Loucy (cell line): Measurements from ENCODE around the gene MOB1B.
"Not testable (repeated sequence)": the region's sequence is repeated elsewhere in the genome, so short reads cannot be mapped to it uniquely, and the experiment has no call there.

Source experiments
- H2AFZ ChIP-seq: fragments of 200-600 bp; sonication (generic); 2 replicates; pipeline ENCODE4 v1.6.0; 2016; ENCODE audit warnings: antibody characterized with exemption, mild to moderate bottlenecking, low read length, moderate library complexity
- H3F3A ChIP-seq: fragments of 200-600 bp; 2 replicates; pipeline ENCODE4 v1.6.0; 2016; ENCODE audit warnings: antibody characterized with exemption, low read depth, mild to moderate bottlenecking
- H3K27me3 ChIP-seq: fragments of 200-600 bp; sonication (generic); 2 replicates; pipeline ENCODE4 v1.6.1; 2014; ENCODE audit warnings: low read length, mild to moderate bottlenecking; ENCODE audit not compliant: insufficient read depth, poor library complexity, severe bottlenecking
- H3K36me3 ChIP-seq: fragments of 200-600 bp; sonication (generic); 2 replicates; pipeline ENCODE4 v1.6.1; 2016; ENCODE audit warnings: low read length; ENCODE audit not compliant: insufficient read depth
- H3K4me1 ChIP-seq: fragments of 200-600 bp; sonication (generic); 2 replicates; pipeline ENCODE4 v1.5.1; 2014; ENCODE audit warnings: low read length, mild to moderate bottlenecking; ENCODE audit not compliant: insufficient read depth, poor library complexity, severe bottlenecking
- H3K4me2 ChIP-seq: fragments of 200-600 bp; sonication (generic); 2 replicates; pipeline ENCODE4 v1.6.0; 2014; ENCODE audit warnings: antibody characterized with exemption, low read length, low read depth, mild to moderate bottlenecking; ENCODE audit not compliant: poor library complexity, severe bottlenecking
- H3K4me3 ChIP-seq: fragments of 200-600 bp; sonication (generic); 2 replicates; pipeline ENCODE4 v1.5.1; 2014; ENCODE audit warnings: low read length, mild to moderate bottlenecking, mixed read lengths; ENCODE audit not compliant: poor library complexity, severe bottlenecking
- H3K79me2 ChIP-seq: fragments of 200-600 bp; sonication (generic); 2 replicates; pipeline ENCODE4 v1.6.1; 2014; ENCODE audit warnings: low read length; ENCODE audit not compliant: insufficient read depth
- H3K9ac ChIP-seq: fragments of 200-600 bp; sonication (generic); 2 replicates; pipeline ENCODE4 v1.6.0; 2014; ENCODE audit warnings: mild to moderate bottlenecking, low read depth, low read length, moderate library complexity; ENCODE audit not compliant: poor library complexity, severe bottlenecking
- H3K9me2 ChIP-seq: fragments of 200-600 bp; sonication (generic); replicated peaks from 2 replicates; pipeline ENCODE4 v1.6.1; 2016; ENCODE audit warnings: low read depth, low read length, mixed read lengths
- H3K9me3 ChIP-seq: fragments of 200-600 bp; sonication (generic); 2 replicates; pipeline ENCODE4 v1.6.1; 2014; ENCODE audit warnings: mild to moderate bottlenecking, antibody characterized with exemption, low read length, low read depth; ENCODE audit not compliant: insufficient read depth
- H4K20me1 ChIP-seq: fragments of 200-600 bp; sonication (generic); 2 replicates; pipeline ENCODE4 v1.6.0; 2014; ENCODE audit warnings: antibody characterized with exemption, low read length, mild to moderate bottlenecking; ENCODE audit not compliant: insufficient read depth, poor library complexity, severe bottlenecking
- CTCF ChIP-seq: fragments of 200-600 bp; sonication (generic); conservative IDR thresholded peaks from 2 replicates; pipeline ENCODE4 v1.5.1; 2014; ENCODE audit warnings: mild to moderate bottlenecking, antibody characterized with exemption, low read length
- EZH2phosphoT487 ChIP-seq: fragments of 200-600 bp; IDR thresholded peaks from 2 replicates; pipeline ENCODE4 v1.6.1; 2018; ENCODE audit warnings: antibody characterized with exemption, mild to moderate bottlenecking, moderate library complexity, borderline replicate concordance

The MOB1B gene

DNA sequence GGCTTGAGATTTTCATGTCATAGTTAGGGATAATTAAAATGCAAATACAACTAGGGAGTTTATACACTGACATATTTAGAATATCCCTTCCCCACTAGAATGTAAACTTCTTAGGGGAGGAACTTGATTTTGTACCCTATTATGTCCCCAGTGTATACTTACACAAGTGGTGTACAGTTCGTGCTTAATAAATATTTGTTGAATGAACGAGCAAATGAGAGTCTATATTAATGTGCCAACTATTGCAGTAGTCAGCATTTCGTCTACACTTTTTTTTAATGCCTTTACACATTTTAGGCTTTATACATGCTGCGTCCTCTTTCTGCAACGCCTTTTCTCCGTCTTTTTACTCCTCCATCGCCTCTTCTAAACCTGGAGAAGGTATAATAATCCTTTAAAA is 8.4 kb upstream of the MOB1B start:
- H3K9ac ChIP-seq: no peak overlapping the region
- no peaks in the 10 kb centered on the region for H3K9me3 ChIP-seq
- H3K79me2 ChIP-seq: no peaks in the 10 kb centered on the region
- H2AFZ ChIP-seq: no peak overlapping the region
- H3K36me3 ChIP-seq: no peaks in the 10 kb centered on the region
- no peaks in the 10 kb centered on the region for H3F3A ChIP-seq
- H3K4me2 ChIP-seq: no peak overlapping the region
- H3K27me3 ChIP-seq: no peaks in the 10 kb centered on the region
- no peak overlapping the region for H3K4me3 ChIP-seq
- TF ChIP-seq EZH2phosphoT487: no peak
- no peak for TF ChIP-seq CTCF
- H3K4me1 ChIP-seq: no peaks in the 10 kb centered on the region
- H4K20me1 ChIP-seq: no peaks in the 10 kb centered on the region
- H3K9me2 ChIP-seq: no peaks in the 10 kb centered on the region

DNA sequence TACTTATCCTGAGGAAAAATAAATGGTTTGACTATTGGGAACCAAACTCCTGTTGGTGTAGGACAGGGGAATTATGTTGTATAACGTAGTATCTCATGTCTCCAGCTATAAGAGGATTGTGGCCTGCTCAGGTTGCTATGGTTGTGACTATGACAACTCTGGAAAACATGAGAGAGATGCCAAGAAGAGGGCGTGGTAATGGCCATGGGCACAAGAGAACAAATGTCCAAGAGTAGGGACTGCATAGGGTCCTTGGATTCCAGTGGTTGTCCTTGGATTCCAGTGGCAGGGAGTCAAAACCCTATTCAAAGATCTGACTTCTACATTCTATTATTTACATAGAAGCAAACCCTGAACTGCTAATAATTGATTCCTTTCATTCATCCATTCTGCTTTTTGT is 6.8 kb upstream of the MOB1B start:
- Histone ChIP-seq H4K20me1 (no peaks in the 10 kb centered on the region), H3K4me1 (no peaks in the 10 kb centered on the region), H3K79me2 (no peaks in the 10 kb centered on the region), H3K27me3 (no peaks in the 10 kb centered on the region), H3K9me3 (no peaks in the 10 kb centered on the region), H3K36me3 (no peaks in the 10 kb centered on the region), H2AFZ (no peak overlapping the region), H3K9me2 (no peaks in the 10 kb centered on the region), H3K4me2 (no peak overlapping the region), H3K4me3 (no peak overlapping the region), H3F3A (no peaks in the 10 kb centered on the region), H3K9ac (no peak overlapping the region)
- TF ChIP-seq CTCF: no peak
- TF ChIP-seq EZH2phosphoT487: no peak

- Histone ChIP-seq H3K9me3 (no peaks in the 10 kb centered on the region), H2AFZ (no peak overlapping the region; the same call in 1 of the 2 replicates)
- TF ChIP-seq EZH2phosphoT487: no peak
- TF ChIP-seq CTCF: no peak
Measured at GRCh38 chr4:70895811-70896491, 6.2 kb upstream of the MOB1B start.

DNA sequence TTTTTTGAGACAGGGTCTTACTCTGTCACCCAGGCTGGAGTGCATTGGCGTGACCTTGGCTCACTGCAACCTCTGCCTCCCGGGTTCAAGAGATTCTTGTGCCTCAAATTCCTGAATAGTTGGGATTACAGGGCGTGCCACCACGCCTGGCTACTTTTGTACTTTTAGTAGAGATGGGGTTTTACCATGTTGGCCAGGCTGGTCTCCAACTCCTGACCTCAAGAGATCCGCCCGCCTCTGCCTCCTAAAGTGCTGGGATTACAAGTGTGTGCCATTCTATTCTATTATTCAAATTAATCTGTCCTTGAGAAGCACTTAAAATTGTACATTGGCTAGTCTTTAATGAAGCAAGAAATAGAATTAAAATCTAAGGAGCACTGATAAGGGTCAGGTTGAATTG is 3.6 kb upstream of the MOB1B start:
- H3K4me2 ChIP-seq, H3F3A ChIP-seq, H3K4me1 ChIP-seq, H3K9me3 ChIP-seq, H3K9ac ChIP-seq, H3K36me3 ChIP-seq, H3K4me3 ChIP-seq, H3K27me3 ChIP-seq, H2AFZ ChIP-seq, H3K9me2 ChIP-seq: not testable (repeated sequence)
- peaks cover 11% of the 10 kb centered on the region for H4K20me1 ChIP-seq
- H3K79me2 ChIP-seq: peaks cover 13% of the 10 kb centered on the region

More at GRCh38 chr4:70895811-70896491, 6.2 kb upstream of the MOB1B start:
- Histone ChIP-seq H3F3A (no peaks in the 10 kb centered on the region), H3K4me3 (no peak overlapping the region), H3K9ac (no peak overlapping the region), H3K79me2 (no peaks in the 10 kb centered on the region), H3K9me2 (no peaks in the 10 kb centered on the region), H3K4me2 (no peak overlapping the region), H3K36me3 (no peaks in the 10 kb centered on the region), H3K4me1 (no peaks in the 10 kb centered on the region), H4K20me1 (no peaks in the 10 kb centered on the region), H3K27me3 (no peaks in the 10 kb centered on the region)
